Uterus (tissue), 2 donors: ENCODE measurements around the gene UNCX.

Experiments
- POLR2A ChIP-seq, 2 donors: fragments of 450-650 bp; IDR thresholded peaks; one replicate each; pipeline ENCODE4 v1.6.1; 2016; ENCODE audit warnings: antibody characterized with exemption in 2 of 2, mild to moderate bottlenecking in 1 of 2, moderate library complexity in 1 of 2
- TF ChIP-seq, protein P1 (sequence below), 4 experiments: fragments of 200-600 bp in 2 of 4; fragments of 450-650 bp in 2 of 4; sonication (generic) in 2 of 4; IDR thresholded peaks; one replicate each; pipeline ENCODE4 v1.5.1; 2016 to 2019; ENCODE audit warnings: antibody characterized with exemption in 4 of 4, mild to moderate bottlenecking in 2 of 4, moderate library complexity in 1 of 4

DNA sequence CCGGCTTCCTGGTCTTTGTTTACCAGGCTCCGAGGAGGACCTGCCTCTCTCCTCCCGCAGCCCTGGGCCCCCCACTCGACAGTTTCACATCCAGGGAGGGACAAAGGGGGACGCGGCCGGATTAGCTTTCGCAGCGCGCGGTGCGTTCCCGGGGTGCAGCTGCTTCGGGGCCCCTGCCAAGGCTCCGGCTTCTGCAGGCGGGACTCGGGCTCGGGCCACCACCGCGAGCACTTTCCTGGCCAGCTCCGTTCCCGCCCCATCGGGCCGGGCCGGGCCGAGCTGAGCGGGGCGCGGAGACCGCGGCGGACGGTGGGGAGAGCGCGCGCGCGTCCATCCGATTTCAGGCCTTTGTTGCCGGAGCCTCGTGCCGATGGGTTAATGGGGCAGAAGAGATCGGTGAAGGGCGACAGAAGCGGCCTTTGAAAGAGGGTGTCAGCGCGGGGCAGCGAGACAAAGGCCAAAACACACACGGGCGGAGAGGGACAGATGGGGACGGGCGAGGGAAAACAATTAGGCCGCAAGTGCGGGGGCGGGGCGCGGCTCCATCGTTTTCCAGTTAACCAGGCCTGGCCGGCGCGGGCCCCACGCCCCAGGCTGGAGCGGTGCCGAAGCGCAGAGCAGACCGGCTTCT, 8.5 kb upstream of the UNCX start:
- TF ChIP-seq, protein P1, sequence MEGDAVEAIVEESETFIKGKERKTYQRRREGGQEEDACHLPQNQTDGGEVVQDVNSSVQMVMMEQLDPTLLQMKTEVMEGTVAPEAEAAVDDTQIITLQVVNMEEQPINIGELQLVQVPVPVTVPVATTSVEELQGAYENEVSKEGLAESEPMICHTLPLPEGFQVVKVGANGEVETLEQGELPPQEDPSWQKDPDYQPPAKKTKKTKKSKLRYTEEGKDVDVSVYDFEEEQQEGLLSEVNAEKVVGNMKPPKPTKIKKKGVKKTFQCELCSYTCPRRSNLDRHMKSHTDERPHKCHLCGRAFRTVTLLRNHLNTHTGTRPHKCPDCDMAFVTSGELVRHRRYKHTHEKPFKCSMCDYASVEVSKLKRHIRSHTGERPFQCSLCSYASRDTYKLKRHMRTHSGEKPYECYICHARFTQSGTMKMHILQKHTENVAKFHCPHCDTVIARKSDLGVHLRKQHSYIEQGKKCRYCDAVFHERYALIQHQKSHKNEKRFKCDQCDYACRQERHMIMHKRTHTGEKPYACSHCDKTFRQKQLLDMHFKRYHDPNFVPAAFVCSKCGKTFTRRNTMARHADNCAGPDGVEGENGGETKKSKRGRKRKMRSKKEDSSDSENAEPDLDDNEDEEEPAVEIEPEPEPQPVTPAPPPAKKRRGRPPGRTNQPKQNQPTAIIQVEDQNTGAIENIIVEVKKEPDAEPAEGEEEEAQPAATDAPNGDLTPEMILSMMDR (IDR thresholded peaks at IDR 0.05) = no peak
- TF ChIP-seq POLR2A (IDR thresholded peaks at IDR 0.05) = no peak
